ENCODE data around the gene MEAK7.

DNA sequence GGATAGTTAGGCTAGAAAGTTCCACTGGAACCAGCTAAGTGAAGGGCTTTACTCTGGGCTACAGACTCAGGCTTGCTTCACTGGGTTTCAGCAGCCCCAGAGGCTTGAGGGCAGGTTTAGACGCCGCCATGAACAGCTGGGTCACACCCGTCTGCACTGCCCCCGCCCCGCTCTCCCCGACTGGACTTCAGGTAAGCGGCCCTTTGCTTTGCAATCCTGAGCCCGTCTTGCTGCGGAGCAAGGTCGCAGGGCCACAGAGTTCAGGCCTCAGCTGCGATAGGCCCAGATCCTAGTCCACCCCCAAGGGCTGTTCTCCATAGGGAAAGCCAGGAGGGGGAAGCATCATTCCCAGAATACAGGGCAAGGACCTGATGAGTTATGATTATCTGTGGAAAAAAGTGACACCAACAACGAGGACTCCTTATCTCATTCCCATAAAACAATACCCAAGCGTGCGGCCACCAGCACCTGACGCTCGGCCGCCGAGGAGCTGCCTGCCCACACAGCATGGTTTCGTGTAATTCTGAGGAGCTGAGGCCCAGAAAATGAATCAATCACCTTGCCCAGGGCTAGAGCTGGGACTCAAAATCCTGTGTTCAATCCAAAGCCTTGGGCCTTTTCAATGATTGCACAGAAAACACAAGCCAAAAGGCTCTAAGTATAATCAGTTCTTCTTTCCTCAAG lies 20.4 kb downstream of the MEAK7 start:
- no peak for TF ChIP-seq CTCF (IDR thresholded peaks at IDR 0.05; ENCODE audit: control extremely low read depth in 1 of 3, insufficient read depth in 1 of 3, low read depth in 1 of 3, low read length in 3 of 3)
- no peak for TF ChIP-seq JUN (IDR thresholded peaks at IDR 0.05; ENCODE audit: low read depth, low read length)
- TF ChIP-seq RAD21 (IDR thresholded peaks at IDR 0.05 in 1 of 2, conservative IDR thresholded peaks at IDR 0.05 in 1 of 2; ENCODE audit: low read depth in 2 of 2, low read length in 2 of 2), result no peak
- no peak for TF ChIP-seq POLR2A (IDR thresholded peaks at IDR 0.05; ENCODE audit: control extremely low read depth in 1 of 2, low read depth in 2 of 2, low read length in 2 of 2)
- no peak for TF ChIP-seq POLR2AphosphoS5 (IDR thresholded peaks at IDR 0.05; ENCODE audit: low read depth, low read length)
- no peak for TF ChIP-seq EZH2 (IDR thresholded peaks at IDR 0.05; ENCODE audit: low read depth, low read length, severe bottlenecking)
- no peak for TF ChIP-seq HDAC6 (IDR thresholded peaks at IDR 0.05; ENCODE audit: low read depth, low read length)
- no peak for TF ChIP-seq SRF (IDR thresholded peaks at IDR 0.05; ENCODE audit: low read depth, low read length)
